ENCODE measurements around the gene DNAJC15. TPM values are rescaled to one million over a fixed set of nuclear protein-coding genes. Genes with fewer than 3 reads are reported as not detected.
"Not testable (repeated sequence)": the region's sequence is repeated elsewhere in the genome, so short reads cannot be mapped to it uniquely, and the experiment has no call there.

The DNAJC15 gene
- total RNA-seq, 1 experiment from 2014 or later: 2.4 TPM

- POLR2A ChIA-PET (ENCODE audit: low non-redundant PET): no interaction called here
- Histone ChIP-seq H3K9me3 (ENCODE audit: low read depth, low read length, poor library complexity, severe bottlenecking) (no peaks in the 10 kb centered on the region), H3K27ac (ENCODE audit: low read depth, low read length, poor library complexity, severe bottlenecking) (no peak overlapping the region), H3K36me3 (ENCODE audit: insufficient read depth, low read length, poor library complexity, severe bottlenecking) (no peaks in the 10 kb centered on the region), H3K4me3 (ENCODE audit: low read depth, low read length, poor library complexity, severe bottlenecking) (no peak overlapping the region), H3K4me1 (ENCODE audit: insufficient read depth, low read length, poor library complexity, severe bottlenecking) (peaks cover 32% of the 10 kb centered on the region), H3K27me3 (replicated peaks; ENCODE audit: insufficient read depth, low read depth, low read length, poor library complexity) (no peaks in the 10 kb centered on the region)
- no peak for DNase-seq (ENCODE audit: low spot score)
- intact Hi-C loops (cut with micrococcal nuclease; ENCODE audit: unreplicated experiment): no loop called here
- no peak for TF ChIP-seq EZH2 (IDR thresholded peaks at IDR 0.05; ENCODE audit: borderline replicate concordance, low read depth, low read length, poor library complexity, severe bottlenecking)
- TF ChIP-seq CTCF (conservative IDR thresholded peaks at IDR 0.05; ENCODE audit: low read depth, low read length): no peak
- BruUV-seq (replicated peaks): no TSS peak
- CTCF ChIA-PET: no interaction called here
Measured at GRCh38 chr13:43058831-43059230, 35.4 kb downstream of the DNAJC15 start.

- CTCF ChIA-PET; H3K27ac ChIP-seq (ENCODE audit: low read depth, low read length, poor library complexity, severe bottlenecking); H3K4me3 ChIP-seq (ENCODE audit: low read depth, low read length, poor library complexity, severe bottlenecking); H3K9me3 ChIP-seq (ENCODE audit: low read depth, low read length, poor library complexity, severe bottlenecking); H3K27me3 ChIP-seq (replicated peaks; ENCODE audit: insufficient read depth, low read depth, low read length, poor library complexity); DNase-seq (ENCODE audit: low spot score); H3K36me3 ChIP-seq (ENCODE audit: insufficient read depth, low read length, poor library complexity, severe bottlenecking); intact Hi-C loops (cut with micrococcal nuclease; ENCODE audit: unreplicated experiment); BruUV-seq (replicated peaks); POLR2A ChIA-PET (ENCODE audit: low non-redundant PET): not testable (repeated sequence)
- H3K4me1 ChIP-seq (ENCODE audit: insufficient read depth, low read length, poor library complexity, severe bottlenecking): peaks cover 24% of the 10 kb centered on the region
Measured at GRCh38 chr13:43059779-43060178, 36.4 kb downstream of the DNAJC15 start.

DNA sequence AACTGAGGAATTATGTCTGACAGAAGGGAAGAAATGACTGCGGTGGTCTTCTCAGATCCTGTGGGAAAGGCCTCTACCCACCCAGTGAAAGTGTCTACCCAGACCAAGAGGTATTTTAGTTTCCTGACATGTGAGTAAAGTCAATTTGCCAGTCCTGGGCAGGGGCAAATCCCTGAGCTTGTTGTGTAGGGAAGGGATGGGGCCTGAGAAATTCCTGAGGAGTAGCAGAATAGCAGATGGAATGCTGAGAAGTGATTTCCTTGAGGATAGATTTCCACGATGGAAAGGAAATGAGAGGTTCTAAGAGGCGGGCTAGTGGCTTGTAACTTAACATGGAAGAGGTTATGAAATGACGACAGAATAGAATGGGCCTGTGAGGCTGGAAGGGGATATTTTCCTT is 37.4 kb downstream of the DNAJC15 start:
- intact Hi-C loops (cut with micrococcal nuclease; ENCODE audit: unreplicated experiment); CTCF ChIA-PET; H3K27ac ChIP-seq (ENCODE audit: low read depth, low read length, poor library complexity, severe bottlenecking); H3K27me3 ChIP-seq (replicated peaks; ENCODE audit: insufficient read depth, low read depth, low read length, poor library complexity); H3K9me3 ChIP-seq (ENCODE audit: low read depth, low read length, poor library complexity, severe bottlenecking); DNase-seq (ENCODE audit: low spot score); BruUV-seq (replicated peaks); H3K4me3 ChIP-seq (ENCODE audit: low read depth, low read length, poor library complexity, severe bottlenecking); POLR2A ChIA-PET (ENCODE audit: low non-redundant PET); H3K36me3 ChIP-seq (ENCODE audit: insufficient read depth, low read length, poor library complexity, severe bottlenecking): not testable (repeated sequence)
- H3K4me1 ChIP-seq (ENCODE audit: insufficient read depth, low read length, poor library complexity, severe bottlenecking): peaks cover 15% of the 10 kb centered on the region

GRCh38 chr13:43061496-43062280 is 38.3 kb downstream of the DNAJC15 start:
- H3K27ac ChIP-seq (ENCODE audit: low read depth, low read length, poor library complexity, severe bottlenecking): no peak overlapping the region
- no peaks in the 10 kb centered on the region for H3K9me3 ChIP-seq (ENCODE audit: low read depth, low read length, poor library complexity, severe bottlenecking)
- no peaks in the 10 kb centered on the region for H3K36me3 ChIP-seq (ENCODE audit: insufficient read depth, low read length, poor library complexity, severe bottlenecking)

More at GRCh38 chr13:43061496-43062280, 38.3 kb downstream of the DNAJC15 start:
- H3K4me1 ChIP-seq (ENCODE audit: insufficient read depth, low read length, poor library complexity, severe bottlenecking): peaks cover 15% of the 10 kb centered on the region
- TF ChIP-seq CTCF (conservative IDR thresholded peaks at IDR 0.05; ENCODE audit: low read depth, low read length) (no peak), EZH2 (IDR thresholded peaks at IDR 0.05; ENCODE audit: borderline replicate concordance, low read depth, low read length, poor library complexity, severe bottlenecking) (no peak)
- POLR2A ChIA-PET (ENCODE audit: low non-redundant PET): no interaction called here
- CTCF ChIA-PET: no interaction called here
- H3K4me3 ChIP-seq (ENCODE audit: low read depth, low read length, poor library complexity, severe bottlenecking): no peak overlapping the region
- intact Hi-C loops (cut with micrococcal nuclease; ENCODE audit: unreplicated experiment): no loop called here
- DNase-seq (ENCODE audit: low spot score): no peak
- no TSS peak for BruUV-seq (replicated peaks)
- H3K27me3 ChIP-seq (replicated peaks; ENCODE audit: insufficient read depth, low read depth, low read length, poor library complexity): no peaks in the 10 kb centered on the region

Data from A673 (cell line).